ENCODE data around the gene PDE4B.

The PDE4B gene

GRCh38 chr1:66374148-66374547, 581.5 kb downstream of the PDE4B start:
- no peak for DNase-seq (ENCODE audit: low read depth in 1 of 2, low spot score in 1 of 2)

DNA sequence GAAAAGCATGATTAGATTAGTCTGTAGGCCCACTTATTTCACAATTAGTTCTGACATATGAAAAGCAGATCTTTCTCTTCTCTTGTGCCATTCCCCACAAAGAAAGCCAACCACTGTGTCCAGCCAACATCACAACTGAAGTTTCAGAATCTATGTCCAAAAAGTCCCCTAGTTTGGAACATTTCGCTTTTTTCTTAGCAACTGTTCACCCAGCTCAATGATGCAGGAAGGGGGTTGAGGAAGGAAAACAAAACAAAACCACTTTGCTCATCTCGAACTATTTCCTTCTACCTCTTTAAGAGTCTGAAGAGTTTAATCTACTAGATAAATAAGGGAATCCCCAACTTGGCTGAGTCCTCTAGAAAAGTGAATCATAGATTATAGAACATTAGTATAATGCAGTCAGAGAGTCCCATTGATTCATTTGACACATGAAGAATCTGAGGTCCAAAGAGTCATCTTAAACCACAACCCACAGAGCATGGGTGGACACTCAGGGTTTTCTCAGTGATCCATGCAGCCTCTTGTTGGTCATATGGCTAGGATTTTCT, 581.9 kb downstream of the PDE4B start:
- DNase-seq (ENCODE audit: low read depth in 1 of 2, low spot score in 1 of 2), result no peak

DNA sequence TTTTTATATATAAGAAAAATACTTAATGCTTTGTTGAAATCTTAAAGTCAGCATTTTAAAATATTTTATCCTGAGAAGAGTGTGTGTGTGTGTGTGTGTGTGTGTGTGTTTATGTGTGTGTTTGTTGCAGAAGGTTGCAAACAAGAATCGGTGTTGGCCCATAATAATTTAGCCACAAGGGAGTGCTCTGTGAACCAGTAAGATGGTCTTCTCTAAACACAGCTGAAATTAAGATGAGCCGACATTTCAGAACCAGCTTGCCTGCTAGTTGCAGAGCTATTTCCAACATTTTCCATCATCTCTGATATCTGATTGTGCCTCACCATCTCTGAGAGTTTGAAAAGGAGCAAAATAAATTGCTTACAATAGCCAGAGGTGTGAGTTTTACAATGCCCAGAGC, 582.4 kb downstream of the PDE4B start:
- DNase-seq (ENCODE audit: low read depth in 1 of 2, low spot score in 1 of 2), result no peak

GRCh38 chr1:66380452-66381212, 587.9 kb downstream of the PDE4B start:
- DNase-seq (ENCODE audit: low read depth in 1 of 2, low spot score in 1 of 2), result no peak

DNA sequence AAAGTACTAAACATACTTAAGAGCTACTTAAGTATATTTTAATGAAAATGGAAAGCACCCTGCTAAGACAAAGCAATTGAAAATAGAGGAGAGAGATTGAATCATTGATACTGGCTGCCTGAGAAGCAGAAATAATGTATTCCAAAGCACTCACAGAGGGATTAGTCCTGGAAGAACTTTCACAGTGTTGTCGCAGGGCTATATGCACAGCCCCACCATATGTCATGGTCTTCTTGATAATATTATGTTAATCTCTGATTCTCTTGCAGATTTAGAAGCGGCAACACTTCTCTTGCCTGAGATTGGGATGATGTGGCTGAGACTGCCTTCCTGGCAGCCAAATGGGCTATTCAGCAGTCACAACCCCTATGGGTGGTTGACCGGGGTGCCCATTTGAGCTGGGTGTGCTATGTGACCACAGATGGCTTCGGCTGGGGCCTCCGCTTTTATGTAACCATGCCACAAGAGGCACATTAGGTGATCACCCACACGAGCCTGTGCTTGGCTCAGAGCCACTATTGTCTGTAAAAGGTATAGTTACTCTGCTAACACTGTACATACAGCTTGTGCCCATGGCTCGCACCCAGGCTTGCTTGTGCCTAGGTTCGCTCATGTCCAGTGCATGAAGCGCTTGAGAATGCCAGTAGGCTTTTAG, 589.1 kb downstream of the PDE4B start:
- DNase-seq (ENCODE audit: low read depth in 1 of 2, low spot score in 1 of 2), result no peak

- DNase-seq (ENCODE audit: low read depth in 1 of 2, low spot score in 1 of 2), result no peak
These were observed 590.5 kb downstream of the PDE4B start for GRCh38 chr1:66383168-66383567.

DNA sequence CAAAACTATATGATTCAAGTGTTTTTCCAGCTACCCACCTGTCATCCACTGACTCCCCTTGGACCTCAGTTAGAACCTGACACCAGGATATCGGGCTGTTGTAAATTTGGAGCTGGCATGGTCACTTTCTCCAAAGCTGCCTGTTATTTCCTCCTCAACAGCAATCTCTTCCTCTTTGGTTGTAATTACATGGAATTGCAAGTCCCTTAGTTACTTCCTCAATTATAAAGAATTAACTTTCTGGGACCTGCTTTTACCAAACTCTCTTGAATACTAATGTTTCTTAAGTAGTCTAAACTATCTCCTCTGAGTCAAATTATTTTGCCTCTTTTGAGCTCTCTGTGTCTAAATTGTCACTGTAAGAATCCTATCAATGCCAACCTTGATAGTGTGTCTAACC, 590.9 kb downstream of the PDE4B start:
- DNase-seq (ENCODE audit: low read depth in 1 of 2, low spot score in 1 of 2), result no peak

- DNase-seq (ENCODE audit: low read depth in 1 of 2, low spot score in 1 of 2), result no peak
These were observed 591.7 kb downstream of the PDE4B start for GRCh38 chr1:66384258-66384921.

DNA sequence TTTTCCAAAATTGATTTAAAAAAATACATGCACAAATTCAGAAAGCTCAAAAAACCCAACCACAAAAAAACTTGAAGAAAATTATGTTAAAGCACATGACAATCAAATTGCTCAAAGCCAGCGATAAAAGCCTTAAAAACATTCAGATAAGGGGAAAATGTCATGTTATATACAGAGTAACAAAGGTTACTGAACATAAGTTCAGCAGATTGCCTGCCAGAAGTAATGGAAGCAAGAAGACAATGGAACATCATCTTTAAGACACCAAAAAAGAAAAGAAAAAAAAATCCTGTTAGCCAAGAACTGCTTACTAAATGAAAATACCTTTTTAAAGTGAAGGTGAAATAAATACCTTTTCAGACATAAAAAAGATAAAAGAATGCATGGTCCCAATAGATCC, 594.0 kb downstream of the PDE4B start:
- no peak for DNase-seq (ENCODE audit: low read depth in 1 of 2, low spot score in 1 of 2)

DNA sequence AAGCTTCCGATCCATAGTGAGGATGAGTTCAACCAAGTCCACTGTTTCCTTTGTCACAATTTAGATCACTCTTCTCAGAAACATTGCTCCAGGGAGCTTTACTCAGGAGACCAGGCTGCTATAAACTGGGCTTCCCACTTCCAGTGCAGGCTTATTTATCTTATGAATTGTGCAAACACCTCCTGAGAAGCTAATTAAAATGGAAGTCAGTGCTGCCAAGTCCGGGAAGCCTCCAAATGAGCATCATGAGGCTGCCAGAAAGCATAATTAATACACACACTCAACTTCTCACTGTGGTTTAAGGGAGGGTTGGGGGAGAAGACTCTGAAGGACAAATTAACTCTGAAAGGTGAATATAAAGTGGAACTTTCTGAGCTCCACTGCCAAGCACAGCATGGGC, 596.2 kb downstream of the PDE4B start:
- no peak for DNase-seq (ENCODE audit: low read depth in 1 of 2, low spot score in 1 of 2)

GRCh38 chr1:66393586-66394287, 601.0 kb downstream of the PDE4B start:
- DNase-seq (ENCODE audit: low read depth in 1 of 2, low spot score in 1 of 2), result no peak

- no peak for DNase-seq (ENCODE audit: low read depth in 1 of 2, low spot score in 1 of 2)
These were observed 601.9 kb downstream of the PDE4B start for GRCh38 chr1:66394603-66395002.

DNA sequence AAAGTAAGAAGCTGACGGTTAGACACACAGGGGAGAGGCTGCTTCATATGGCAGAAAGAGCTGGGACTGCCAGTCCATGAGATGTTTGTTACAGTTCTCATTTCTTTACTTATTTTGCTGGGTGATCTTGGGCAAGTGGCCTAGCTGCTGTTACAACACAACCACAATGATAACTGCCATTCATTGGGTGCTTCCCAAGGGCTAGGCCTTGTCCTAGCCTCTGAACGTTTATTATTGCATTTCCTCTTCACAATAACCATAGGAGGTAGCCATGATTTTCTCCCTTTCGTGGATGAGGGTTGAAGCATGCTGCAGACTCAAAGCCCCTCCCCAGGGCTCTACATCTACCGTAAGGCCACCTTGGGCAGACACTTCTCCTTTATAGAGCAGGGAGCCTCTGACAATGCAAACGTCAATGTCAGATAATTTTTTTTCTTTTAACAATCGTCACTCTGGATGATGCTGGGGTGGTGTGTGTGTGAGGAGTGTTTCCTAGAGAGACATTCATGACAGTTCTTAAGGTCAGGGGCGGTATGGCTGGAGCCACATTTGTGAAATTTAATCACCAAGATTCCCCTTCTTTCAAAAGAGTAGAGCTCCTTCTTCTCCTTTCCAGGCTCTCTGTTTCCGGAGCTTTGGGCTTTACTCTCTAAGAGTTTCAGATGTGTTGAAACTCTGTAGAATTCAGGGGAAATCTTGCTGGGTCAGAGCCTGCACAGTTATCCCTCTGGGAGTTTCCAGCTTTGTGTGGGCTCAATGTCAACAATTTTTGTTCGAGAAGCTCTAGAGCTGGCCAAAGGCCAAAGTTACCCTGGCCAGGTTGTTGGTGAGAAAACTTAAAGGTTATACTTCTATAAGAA, 602.7 kb downstream of the PDE4B start:
- DNase-seq (ENCODE audit: low read depth in 1 of 2, low spot score in 1 of 2), result no peak

GRCh38 chr1:66396212-66396890, 603.7 kb downstream of the PDE4B start:
- no peak for DNase-seq (ENCODE audit: low read depth in 1 of 2, low spot score in 1 of 2)

DNA sequence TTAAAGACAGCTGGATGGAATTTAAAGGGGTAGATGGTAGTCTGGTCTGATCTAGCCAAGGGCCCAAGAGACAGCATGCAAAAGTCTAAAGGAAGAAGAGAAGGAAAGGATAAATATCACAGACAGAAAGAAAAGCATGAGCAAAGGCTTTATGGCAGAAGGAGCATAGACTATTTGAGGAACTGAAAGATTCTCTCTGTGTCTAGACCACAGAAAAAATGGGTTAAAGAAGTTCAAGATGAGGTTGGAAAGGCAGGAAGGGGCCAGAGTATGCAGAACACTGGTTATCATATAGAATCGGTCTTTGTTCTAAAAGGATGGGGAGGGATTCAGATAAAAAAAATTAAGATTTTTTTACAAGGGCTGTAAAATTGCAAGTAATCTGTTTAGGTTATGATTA, 604.5 kb downstream of the PDE4B start:
- DNase-seq (ENCODE audit: low read depth in 1 of 2, low spot score in 1 of 2), result no peak

DNA sequence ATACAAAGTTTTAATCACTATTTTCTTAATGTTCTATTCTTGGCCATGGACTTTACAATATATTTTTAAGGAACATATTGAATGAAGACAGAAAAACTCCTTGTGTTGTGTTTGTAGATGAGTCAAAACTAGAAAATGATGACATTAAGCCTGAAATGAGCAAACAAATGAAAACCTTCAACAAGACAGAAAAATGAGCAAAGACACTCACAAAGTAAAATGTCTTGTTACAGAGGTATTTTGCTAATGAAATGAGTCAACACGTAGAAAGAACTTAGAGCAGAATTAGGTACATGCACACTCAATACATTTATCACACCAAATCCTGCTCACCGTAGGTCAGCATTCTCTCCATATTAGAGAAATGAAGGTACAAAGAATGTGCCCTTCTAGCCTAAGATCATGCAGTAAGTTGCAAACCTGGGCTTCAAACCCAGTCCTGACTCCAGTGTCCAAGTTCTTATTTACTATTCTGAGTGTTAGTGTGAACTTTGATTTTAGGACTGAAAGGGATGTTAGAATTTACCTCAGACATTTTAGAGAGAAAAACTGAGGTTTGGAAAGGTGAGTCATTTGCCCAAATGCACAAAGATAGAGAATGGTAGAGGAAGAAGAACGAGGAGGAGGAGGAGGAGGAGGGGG, 607.3 kb downstream of the PDE4B start:
- no peak for DNase-seq (ENCODE audit: low read depth in 1 of 2, low spot score in 1 of 2)

DNA sequence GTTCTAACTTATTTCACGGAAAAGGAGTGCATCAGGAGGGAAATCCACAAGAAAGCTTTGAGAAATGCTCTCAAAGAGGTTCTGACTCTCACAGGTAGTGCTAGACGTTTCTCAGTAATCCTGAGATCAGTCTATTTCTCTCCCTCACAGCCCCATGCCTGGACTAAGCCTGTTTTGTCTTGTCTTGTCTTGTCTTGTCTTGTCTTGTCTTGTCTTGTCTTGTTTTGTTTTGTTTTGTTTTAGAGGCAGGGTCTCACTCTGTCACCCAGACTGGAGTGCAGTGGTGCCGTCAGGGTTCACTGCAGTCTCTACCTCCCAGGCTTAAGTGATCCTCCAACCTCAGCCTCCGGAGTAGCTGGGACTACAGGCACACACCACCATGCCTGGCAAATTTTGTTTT, 608.0 kb downstream of the PDE4B start:
- no peak for DNase-seq (ENCODE audit: low read depth in 1 of 2, low spot score in 1 of 2)

DNA sequence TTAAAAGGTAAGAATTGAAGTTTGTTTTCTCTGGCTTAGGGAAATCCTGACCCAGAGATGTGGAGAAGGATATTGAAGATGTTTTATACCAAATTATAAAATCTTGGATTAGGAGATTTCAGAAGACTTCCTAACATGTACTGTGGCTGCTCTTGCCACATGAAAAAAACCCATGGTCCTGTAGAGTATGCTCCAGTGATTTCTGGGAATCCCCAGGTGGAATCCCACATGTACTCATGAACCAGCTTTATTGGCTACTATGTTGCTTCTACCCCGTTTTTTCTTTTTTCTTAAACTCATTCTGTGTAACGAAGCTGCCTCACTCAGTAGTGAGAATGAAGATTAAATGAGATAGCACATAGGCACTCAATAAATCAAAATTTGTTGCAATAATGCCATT, 608.5 kb downstream of the PDE4B start:
- no peak for DNase-seq (ENCODE audit: low read depth in 1 of 2, low spot score in 1 of 2)

DNA sequence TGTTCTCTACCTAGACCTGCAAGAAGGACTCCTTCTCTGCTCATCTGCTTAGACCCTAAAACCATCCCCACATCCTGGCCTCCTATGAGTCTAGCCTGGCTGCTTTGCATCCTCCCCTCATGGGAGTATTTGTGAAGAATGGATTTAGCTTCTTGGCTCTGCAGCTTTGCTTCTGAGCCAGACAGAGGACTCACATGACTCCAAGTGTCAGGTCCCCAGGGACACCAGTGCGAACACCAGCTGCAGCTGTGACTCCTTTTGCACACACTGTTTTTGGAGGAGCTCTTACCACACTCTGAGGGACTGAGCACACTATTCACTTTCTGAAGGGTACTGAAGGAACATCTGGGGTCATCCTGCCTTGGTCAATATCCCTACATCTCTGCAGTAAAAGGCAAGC, 609.5 kb downstream of the PDE4B start:
- no peak for DNase-seq (ENCODE audit: low read depth in 1 of 2, low spot score in 1 of 2)

All from activated T-helper 1 cell treated with anti-CD3 and anti-CD28 coated beads, Interleukin-2, amount 50 U/mL, for 16 hours (primary cell).